Neural cell (in vitro differentiated cells): Measurements from ENCODE around the gene NHSL1. TPM values are rescaled to one million over a fixed set of nuclear protein-coding genes. Genes with fewer than 3 reads are reported as not detected.

Experiments
- H2AFZ ChIP-seq: fragments of 200-600, 300-800 bp; sonication (generic), shearing (Covaris generic); 2 replicates; pipeline ENCODE4 v1.6.0; 2014; ENCODE audit warnings: low read depth, mild to moderate bottlenecking, antibody characterized with exemption, low read length, moderate library complexity
- H3F3A ChIP-seq: fragments of 200-600 bp; shearing (Covaris generic); 2 replicates; pipeline ENCODE4 v1.6.1; 2016; ENCODE audit warnings: mild to moderate bottlenecking, moderate library complexity, mixed read lengths, antibody characterized with exemption, low read length; ENCODE audit not compliant: insufficient read depth, poor library complexity, severe bottlenecking
- H3K27ac ChIP-seq: fragments of 200-600, 300-800 bp; sonication (generic), shearing (Covaris generic); 2 replicates; pipeline ENCODE4 v1.5.1; 2014; ENCODE audit warnings: mild to moderate bottlenecking, low read length, moderate library complexity
- H3K27me3 ChIP-seq: fragments of 300-800, 200-600 bp; sonication (generic), shearing (Covaris generic); 2 replicates; pipeline ENCODE4 v1.6.0; 2014; ENCODE audit warnings: mild to moderate bottlenecking, low read depth, low read length, moderate library complexity; ENCODE audit not compliant: insufficient read depth
- H3K36me3 ChIP-seq: fragments of 300-800, 200-600 bp; sonication (generic), shearing (Covaris generic); 2 replicates; pipeline ENCODE4 v1.5.1; 2014; ENCODE audit warnings: mild to moderate bottlenecking, antibody characterized with exemption, low read length, moderate library complexity; ENCODE audit not compliant: insufficient read depth
- H3K4me2 ChIP-seq: fragments of 300-800, 200-600 bp; sonication (generic), shearing (Covaris generic); 2 replicates; pipeline ENCODE4 v1.6.0; 2014; ENCODE audit warnings: mild to moderate bottlenecking, low read length
- H3K4me3 ChIP-seq: fragments of 300-800, 200-600 bp; sonication (generic), shearing (Covaris generic); 2 replicates; pipeline ENCODE4 v1.5.1; 2014; ENCODE audit warnings: mild to moderate bottlenecking, low read length, moderate library complexity
- H3K79me2 ChIP-seq: fragments of 200-600 bp; shearing (Covaris generic); replicated peaks from 2 replicates; pipeline ENCODE4 v1.6.0; 2014; ENCODE audit warnings: mild to moderate bottlenecking, low read length, moderate library complexity; ENCODE audit not compliant: insufficient read depth
- H3K9ac ChIP-seq: fragments of 300-800, 200-600 bp; sonication (generic), shearing (Covaris generic); 2 replicates; pipeline ENCODE4 v1.6.1; 2016; ENCODE audit warnings: mild to moderate bottlenecking, low read length, mixed read lengths
- H3K9me2 ChIP-seq: fragments of 200-600 bp; shearing (Covaris generic); 2 replicates; pipeline ENCODE4 v1.6.1; 2016; ENCODE audit warnings: mild to moderate bottlenecking, low read length, mixed read lengths; ENCODE audit not compliant: insufficient read depth
- H3K9me3 ChIP-seq: fragments of 200-600, 300-800 bp; sonication (generic), shearing (Covaris generic); 2 replicates; pipeline ENCODE4 v1.6.1; 2016; ENCODE audit warnings: mild to moderate bottlenecking, mixed run types, low read length, moderate library complexity, mixed read lengths
- H4K20me1 ChIP-seq: fragments of 200-600 bp; shearing (Covaris generic); 2 replicates; pipeline ENCODE4 v1.6.1; 2016; ENCODE audit warnings: mild to moderate bottlenecking, mixed run types; ENCODE audit not compliant: insufficient read depth
- EP300 ChIP-seq: fragments of 450-650 bp; conservative IDR thresholded peaks from 2 replicates; pipeline ENCODE4 v1.6.1; 2014; ENCODE audit warnings: antibody characterized with exemption, mild to moderate bottlenecking, moderate library complexity; ENCODE audit not compliant: poor library complexity, severe bottlenecking
- EZH2 ChIP-seq: fragments of 200-600, 300-800 bp; shearing (Covaris generic), sonication (generic); IDR thresholded peaks from 2 replicates; pipeline ENCODE4 v1.6.1; 2014; ENCODE audit warnings: antibody characterized with exemption, low read length, borderline replicate concordance, mild to moderate bottlenecking; ENCODE audit not compliant: insufficient read depth, poor library complexity, severe bottlenecking
- MXI1 ChIP-seq: fragments of 450-650 bp; conservative IDR thresholded peaks from 2 replicates; pipeline ENCODE4 v1.6.1; 2014; ENCODE audit warnings: antibody characterized with exemption, mild to moderate bottlenecking; ENCODE audit not compliant: poor library complexity, severe bottlenecking
- RAD21 ChIP-seq: fragments of 450-650 bp; conservative IDR thresholded peaks from 2 replicates; pipeline ENCODE4 v1.6.1; 2014; ENCODE audit warnings: antibody characterized with exemption, mild to moderate bottlenecking, moderate library complexity
- SMC3 ChIP-seq: fragments of 450-650 bp; conservative IDR thresholded peaks from 2 replicates; pipeline ENCODE4 v1.6.1; 2014; ENCODE audit warnings: antibody characterized with exemption, mild to moderate bottlenecking, moderate library complexity; ENCODE audit not compliant: poor library complexity
- TAF1 ChIP-seq: IDR thresholded peaks from 2 replicates; pipeline ENCODE4 v1.6.1; 2012; ENCODE audit warnings: low read depth
- polyA plus RNA-seq: library from polyadenylated mRNA; depleted of rRNA; stranded (reverse); fragments of >200 nt; gene quantifications from 2 replicates; pipeline ENCODE4 v1.2.3, GENCODE V29; 2014
- small RNA-seq, 3 experiments: library from RNA; depleted of rRNA; stranded (forward); fragments of <200 nt; gene quantifications; one replicate each; pipeline ENCODE3, GENCODE V24; 2012
- TF ChIP-seq, protein P1 (sequence below): fragments of 450-650 bp; IDR thresholded peaks from 2 replicates; pipeline ENCODE4 v1.5.1; 2014; ENCODE audit warnings: antibody characterized with exemption, mild to moderate bottlenecking, moderate library complexity; ENCODE audit not compliant: poor library complexity, severe bottlenecking
- TF ChIP-seq, protein P2 (sequence below): IDR thresholded peaks from 2 replicates; pipeline ENCODE4 v1.6.1; 2012; ENCODE audit warnings: borderline replicate concordance

NHSL1 gene
- polyA plus RNA-seq, 1 donor from 2014 or later = 2.4 TPM

DNA sequence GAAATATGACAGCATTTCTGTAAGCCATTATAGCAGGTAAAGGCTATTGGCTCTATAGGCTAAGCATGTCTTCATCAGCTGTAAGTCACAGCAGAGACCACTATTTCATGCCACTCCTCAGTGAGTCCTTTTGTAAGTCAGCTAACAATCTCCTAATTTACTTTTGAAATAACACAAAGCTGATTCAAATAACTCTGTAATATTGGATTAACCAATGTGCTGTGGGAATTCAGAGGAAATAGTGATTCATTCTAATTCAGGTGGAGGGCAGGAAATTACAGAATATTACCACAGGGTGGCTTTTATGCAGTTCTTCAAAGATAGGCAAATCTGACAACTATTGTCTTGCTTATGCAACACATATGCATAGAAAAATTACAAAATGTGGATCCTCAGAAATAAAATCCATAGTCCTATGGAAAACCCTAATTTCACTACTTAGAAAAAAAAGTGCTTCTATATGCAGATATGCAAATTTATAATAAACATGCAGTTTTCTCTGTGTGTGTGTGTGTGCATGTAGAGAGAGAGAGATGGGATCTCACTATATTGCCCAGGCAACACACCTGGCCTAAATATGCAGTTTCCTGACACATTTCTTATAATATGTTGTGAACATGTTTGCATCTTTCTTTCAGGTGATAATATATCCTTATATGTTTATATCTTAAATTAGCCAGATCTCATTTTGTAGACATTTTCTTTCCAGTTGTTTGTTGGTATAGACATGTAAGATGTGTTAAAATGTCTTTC lies 126.4 kb downstream of the NHSL1 start:
- Histone ChIP-seq H3K4me2 (no peak overlapping the region), H3K79me2 (no peaks in the 10 kb centered on the region), H3K9ac (no peak overlapping the region), H3K9me3 (no peaks in the 10 kb centered on the region), H3K9me2 (no peaks in the 10 kb centered on the region), H3F3A (no peaks in the 10 kb centered on the region), H3K27ac (no peak overlapping the region), H3K4me3 (no peak overlapping the region), H3K36me3 (no peaks in the 10 kb centered on the region), H4K20me1 (no peaks in the 10 kb centered on the region), H3K27me3 (no peaks in the 10 kb centered on the region), H2AFZ (no peak overlapping the region)
- no peak for TF ChIP-seq SMC3
- TF ChIP-seq, protein P1, sequence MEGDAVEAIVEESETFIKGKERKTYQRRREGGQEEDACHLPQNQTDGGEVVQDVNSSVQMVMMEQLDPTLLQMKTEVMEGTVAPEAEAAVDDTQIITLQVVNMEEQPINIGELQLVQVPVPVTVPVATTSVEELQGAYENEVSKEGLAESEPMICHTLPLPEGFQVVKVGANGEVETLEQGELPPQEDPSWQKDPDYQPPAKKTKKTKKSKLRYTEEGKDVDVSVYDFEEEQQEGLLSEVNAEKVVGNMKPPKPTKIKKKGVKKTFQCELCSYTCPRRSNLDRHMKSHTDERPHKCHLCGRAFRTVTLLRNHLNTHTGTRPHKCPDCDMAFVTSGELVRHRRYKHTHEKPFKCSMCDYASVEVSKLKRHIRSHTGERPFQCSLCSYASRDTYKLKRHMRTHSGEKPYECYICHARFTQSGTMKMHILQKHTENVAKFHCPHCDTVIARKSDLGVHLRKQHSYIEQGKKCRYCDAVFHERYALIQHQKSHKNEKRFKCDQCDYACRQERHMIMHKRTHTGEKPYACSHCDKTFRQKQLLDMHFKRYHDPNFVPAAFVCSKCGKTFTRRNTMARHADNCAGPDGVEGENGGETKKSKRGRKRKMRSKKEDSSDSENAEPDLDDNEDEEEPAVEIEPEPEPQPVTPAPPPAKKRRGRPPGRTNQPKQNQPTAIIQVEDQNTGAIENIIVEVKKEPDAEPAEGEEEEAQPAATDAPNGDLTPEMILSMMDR = no peak
- TF ChIP-seq TAF1 = no peak
- TF ChIP-seq RAD21 = no peak
- TF ChIP-seq, protein P2, sequence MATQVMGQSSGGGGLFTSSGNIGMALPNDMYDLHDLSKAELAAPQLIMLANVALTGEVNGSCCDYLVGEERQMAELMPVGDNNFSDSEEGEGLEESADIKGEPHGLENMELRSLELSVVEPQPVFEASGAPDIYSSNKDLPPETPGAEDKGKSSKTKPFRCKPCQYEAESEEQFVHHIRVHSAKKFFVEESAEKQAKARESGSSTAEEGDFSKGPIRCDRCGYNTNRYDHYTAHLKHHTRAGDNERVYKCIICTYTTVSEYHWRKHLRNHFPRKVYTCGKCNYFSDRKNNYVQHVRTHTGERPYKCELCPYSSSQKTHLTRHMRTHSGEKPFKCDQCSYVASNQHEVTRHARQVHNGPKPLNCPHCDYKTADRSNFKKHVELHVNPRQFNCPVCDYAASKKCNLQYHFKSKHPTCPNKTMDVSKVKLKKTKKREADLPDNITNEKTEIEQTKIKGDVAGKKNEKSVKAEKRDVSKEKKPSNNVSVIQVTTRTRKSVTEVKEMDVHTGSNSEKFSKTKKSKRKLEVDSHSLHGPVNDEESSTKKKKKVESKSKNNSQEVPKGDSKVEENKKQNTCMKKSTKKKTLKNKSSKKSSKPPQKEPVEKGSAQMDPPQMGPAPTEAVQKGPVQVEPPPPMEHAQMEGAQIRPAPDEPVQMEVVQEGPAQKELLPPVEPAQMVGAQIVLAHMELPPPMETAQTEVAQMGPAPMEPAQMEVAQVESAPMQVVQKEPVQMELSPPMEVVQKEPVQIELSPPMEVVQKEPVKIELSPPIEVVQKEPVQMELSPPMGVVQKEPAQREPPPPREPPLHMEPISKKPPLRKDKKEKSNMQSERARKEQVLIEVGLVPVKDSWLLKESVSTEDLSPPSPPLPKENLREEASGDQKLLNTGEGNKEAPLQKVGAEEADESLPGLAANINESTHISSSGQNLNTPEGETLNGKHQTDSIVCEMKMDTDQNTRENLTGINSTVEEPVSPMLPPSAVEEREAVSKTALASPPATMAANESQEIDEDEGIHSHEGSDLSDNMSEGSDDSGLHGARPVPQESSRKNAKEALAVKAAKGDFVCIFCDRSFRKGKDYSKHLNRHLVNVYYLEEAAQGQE = no peak
- TF ChIP-seq EZH2 = no peak
- TF ChIP-seq MXI1 = no peak
- no peak for TF ChIP-seq EP300

Small RNAs within 50 kb of the gene (small RNA-seq; reads per million reads assigned to genes)
- gene AL031003.1 = 0 reads per million in 3 experiments
- 0 reads per million in 3 experiments for gene AL391669.1
- gene MIR3145 = 0.16 to 7.5 (median 7.4) reads per million in 3 experiments

Other genes with a start within 250 kb of the NHSL1 start
- not detected in 2 replicates for gene SMIM28, start 121.6 kb downstream of the NHSL1 start, polyA plus RNA-seq
- 1.4 and 3.0 TPM in 2 replicates for gene HEBP2, start 95.3 kb downstream of the NHSL1 start, polyA plus RNA-seq